Osteoblast (primary cell): ENCODE data around the gene CD300LG. TPM values are rescaled to one million over a fixed set of nuclear protein-coding genes. Genes with fewer than 3 reads are reported as not detected.

Source experiments
- DNase-seq: peaks from one replicate; pipeline ENCODE4 v3.0.0; 2011; ENCODE audit warnings: low spot score, mixed read lengths; ENCODE audit not compliant: insufficient read length; ENCODE audit errors: missing footprints
- H2AFZ ChIP-seq: 2 replicates; pipeline ENCODE4 v1.6.0; 2011; ENCODE audit warnings: mild to moderate bottlenecking, low read length
- H3K27ac ChIP-seq: 2 replicates; pipeline ENCODE4 v1.5.1; 2011; ENCODE audit warnings: mild to moderate bottlenecking, low read depth, low read length, moderate library complexity
- H3K27me3 ChIP-seq: 2 replicates; pipeline ENCODE4 v1.6.0; 2012; ENCODE audit warnings: mild to moderate bottlenecking, control low read depth, inconsistent platforms, low read length, moderate library complexity; ENCODE audit not compliant: insufficient read depth
- H3K36me3 ChIP-seq: 2 replicates; pipeline ENCODE4 v1.5.1; 2011; ENCODE audit warnings: mild to moderate bottlenecking, low read length, control low read depth, moderate library complexity; ENCODE audit not compliant: insufficient read depth
- H3K4me1 ChIP-seq: 2 replicates; pipeline ENCODE4 v1.5.1; 2011; ENCODE audit warnings: mild to moderate bottlenecking, low read length, control low read depth, moderate library complexity; ENCODE audit not compliant: insufficient read depth
- H3K4me2 ChIP-seq: 2 replicates; pipeline ENCODE4 v1.6.0; 2011; ENCODE audit warnings: mild to moderate bottlenecking, low read length; ENCODE audit not compliant: insufficient read depth
- H3K4me3 ChIP-seq: fragments of 200-600 bp; sonication (generic); 3 replicates; pipeline ENCODE4 v1.5.1; 2012; ENCODE audit warnings: mild to moderate bottlenecking, low read length, inconsistent platforms; ENCODE audit not compliant: insufficient read depth
- H3K79me2 ChIP-seq: 2 replicates; pipeline ENCODE4 v1.6.0; 2012; ENCODE audit warnings: mild to moderate bottlenecking, low read length, control low read depth, inconsistent platforms; ENCODE audit not compliant: insufficient read depth
- H3K9me3 ChIP-seq: 2 replicates; pipeline ENCODE4 v1.5.1; 2011; ENCODE audit warnings: low read depth, low read length, control low read depth
- H4K20me1 ChIP-seq: 2 replicates; pipeline ENCODE4 v1.6.0; 2012; ENCODE audit warnings: mild to moderate bottlenecking, low read length, control low read depth; ENCODE audit not compliant: insufficient read depth
- CTCF ChIP-seq: IDR thresholded peaks from 2 replicates; pipeline ENCODE4 v1.5.1; 2011; ENCODE audit warnings: mild to moderate bottlenecking, low read depth, low read length, moderate library complexity; ENCODE audit errors: extremely low read depth
- total RNA-seq: library from RNA; depleted of rRNA; stranded (reverse); fragments of >200 nt; gene quantifications from 2 replicates; pipeline ENCODE4 v1.2.3, GENCODE V29; 2012

CD300LG gene
- total RNA-seq, 1 donor: not detected

GRCh38 chr17:43852571-43852970, 5.6 kb downstream of the CD300LG start:
- H3K27me3 ChIP-seq: peaks cover 60% of the 10 kb centered on the region
- no peak overlapping the region for H2AFZ ChIP-seq
- H3K4me2 ChIP-seq: no peak overlapping the region
- H3K27ac ChIP-seq: no peak overlapping the region
- no peaks in the 10 kb centered on the region for H4K20me1 ChIP-seq
- no peaks in the 10 kb centered on the region for H3K4me1 ChIP-seq
- no peak for DNase-seq
- no peaks in the 10 kb centered on the region for H3K36me3 ChIP-seq
- H3K79me2 ChIP-seq: no peaks in the 10 kb centered on the region
- no peak for TF ChIP-seq CTCF
- no peak overlapping the region for H3K4me3 ChIP-seq
- H3K9me3 ChIP-seq: no peaks in the 10 kb centered on the region

DNA sequence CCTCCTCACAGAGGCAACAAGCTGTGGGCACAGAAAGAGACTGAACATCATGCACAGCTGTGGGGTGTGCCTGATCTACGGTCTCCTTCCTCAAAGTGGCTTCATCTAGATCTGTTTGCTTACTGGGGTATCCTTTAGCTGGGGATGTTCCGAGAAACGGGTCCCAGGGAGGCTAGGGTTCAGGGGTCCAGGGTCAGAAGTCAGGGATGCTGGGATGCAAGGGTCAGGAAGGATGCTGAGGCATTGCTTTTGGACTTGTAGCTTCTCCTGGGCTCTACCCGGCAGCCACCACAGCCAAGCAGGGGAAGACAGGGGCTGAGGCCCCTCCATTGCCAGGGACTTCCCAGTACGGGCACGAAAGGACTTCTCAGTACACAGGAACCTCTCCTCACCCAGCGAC, 6.6 kb downstream of the CD300LG start:
- no peak overlapping the region for H3K4me2 ChIP-seq
- H3K79me2 ChIP-seq: no peaks in the 10 kb centered on the region
- peak; percentile 52 for DNase-seq
- no peaks in the 10 kb centered on the region for H3K4me1 ChIP-seq
- H3K4me3 ChIP-seq: no peak overlapping the region
- peaks cover 69% of the 10 kb centered on the region for H3K27me3 ChIP-seq
- no peak overlapping the region for H2AFZ ChIP-seq
- no peak for TF ChIP-seq CTCF
- no peak overlapping the region for H3K27ac ChIP-seq
- H4K20me1 ChIP-seq: no peaks in the 10 kb centered on the region
- H3K36me3 ChIP-seq: no peaks in the 10 kb centered on the region
- no peaks in the 10 kb centered on the region for H3K9me3 ChIP-seq

DNA sequence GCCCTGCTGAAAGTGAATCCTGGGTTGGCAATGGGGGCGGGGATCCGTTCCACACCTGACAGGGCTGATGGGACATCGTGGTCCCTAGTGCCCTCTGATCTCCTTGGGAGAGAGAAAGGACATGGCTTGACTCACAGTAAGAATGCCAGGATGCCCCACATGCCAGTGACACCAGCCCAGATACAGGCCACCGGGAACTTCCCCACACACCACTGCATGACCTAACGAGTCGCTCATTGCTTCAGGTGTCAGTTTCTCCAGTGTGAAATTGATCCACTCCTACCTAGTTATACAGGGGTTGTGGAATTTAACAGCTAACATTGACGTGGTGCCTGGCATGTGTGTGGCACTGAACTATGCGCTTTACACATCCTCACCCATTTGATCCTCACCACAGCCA, 7.5 kb downstream of the CD300LG start:
- no peak overlapping the region for H2AFZ ChIP-seq
- H3K4me1 ChIP-seq: no peaks in the 10 kb centered on the region
- no peak for TF ChIP-seq CTCF
- no peaks in the 10 kb centered on the region for H3K79me2 ChIP-seq
- no peaks in the 10 kb centered on the region for H3K9me3 ChIP-seq
- DNase-seq: no peak
- no peaks in the 10 kb centered on the region for H3K36me3 ChIP-seq
- no peak overlapping the region for H3K4me2 ChIP-seq
- H3K27me3 ChIP-seq: peaks cover 75% of the 10 kb centered on the region
- no peak overlapping the region for H3K4me3 ChIP-seq
- no peak overlapping the region for H3K27ac ChIP-seq
- H4K20me1 ChIP-seq: no peaks in the 10 kb centered on the region

- Histone ChIP-seq H3K4me1 (no peaks in the 10 kb centered on the region), H4K20me1 (no peaks in the 10 kb centered on the region), H3K27me3 (peaks cover 76% of the 10 kb centered on the region), H3K79me2 (no peaks in the 10 kb centered on the region), H3K4me2 (no peak overlapping the region), H3K4me3 (no peak overlapping the region), H3K9me3 (no peaks in the 10 kb centered on the region), H2AFZ (no peak overlapping the region), H3K36me3 (no peaks in the 10 kb centered on the region), H3K27ac (no peak overlapping the region)
- DNase-seq: peak; percentile 38
- no peak for TF ChIP-seq CTCF
Observed at GRCh38 chr17:43855061-43855460, 8.1 kb downstream of the CD300LG start.
